BLaER1 (cell line): ENCODE data around the gene CRIP2.

Source experiments
- H3K27ac ChIP-seq: shearing (Covaris generic); formaldehyde crosslinking; 2 replicates; pipeline ENCODE4 v1.8.1; 2022
- H3K27me3 ChIP-seq: shearing (Covaris generic); formaldehyde crosslinking; 2 replicates; pipeline ENCODE4 v1.8.1; 2022
- H3K36me3 ChIP-seq: shearing (Covaris generic); formaldehyde crosslinking; 2 replicates; pipeline ENCODE4 v1.8.1; 2022
- H3K4me1 ChIP-seq: shearing (Covaris generic); formaldehyde crosslinking; 2 replicates; pipeline ENCODE4 v1.8.1; 2022
- H3K4me2 ChIP-seq: shearing (Covaris generic); formaldehyde crosslinking; 2 replicates; pipeline ENCODE4 v1.8.1; 2022
- H3K4me3 ChIP-seq: shearing (Covaris generic); formaldehyde crosslinking; 2 replicates; pipeline ENCODE4 v1.8.1; 2022
- H3K9ac ChIP-seq: shearing (Covaris generic); formaldehyde crosslinking; 2 replicates; pipeline ENCODE4 v1.8.1; 2022
- H3K9me3 ChIP-seq: shearing (Covaris generic); formaldehyde crosslinking; 2 replicates; pipeline ENCODE4 v1.8.1; 2022
- H4K20me1 ChIP-seq: shearing (Covaris generic); formaldehyde crosslinking; 2 replicates; pipeline ENCODE4 v1.8.1; 2022
- Cebpa-rat ChIP-seq: shearing (Covaris generic); IDR thresholded peaks from 2 replicates; pipeline ENCODE4 v1.8.1; 2022

Gene CRIP2

DNA sequence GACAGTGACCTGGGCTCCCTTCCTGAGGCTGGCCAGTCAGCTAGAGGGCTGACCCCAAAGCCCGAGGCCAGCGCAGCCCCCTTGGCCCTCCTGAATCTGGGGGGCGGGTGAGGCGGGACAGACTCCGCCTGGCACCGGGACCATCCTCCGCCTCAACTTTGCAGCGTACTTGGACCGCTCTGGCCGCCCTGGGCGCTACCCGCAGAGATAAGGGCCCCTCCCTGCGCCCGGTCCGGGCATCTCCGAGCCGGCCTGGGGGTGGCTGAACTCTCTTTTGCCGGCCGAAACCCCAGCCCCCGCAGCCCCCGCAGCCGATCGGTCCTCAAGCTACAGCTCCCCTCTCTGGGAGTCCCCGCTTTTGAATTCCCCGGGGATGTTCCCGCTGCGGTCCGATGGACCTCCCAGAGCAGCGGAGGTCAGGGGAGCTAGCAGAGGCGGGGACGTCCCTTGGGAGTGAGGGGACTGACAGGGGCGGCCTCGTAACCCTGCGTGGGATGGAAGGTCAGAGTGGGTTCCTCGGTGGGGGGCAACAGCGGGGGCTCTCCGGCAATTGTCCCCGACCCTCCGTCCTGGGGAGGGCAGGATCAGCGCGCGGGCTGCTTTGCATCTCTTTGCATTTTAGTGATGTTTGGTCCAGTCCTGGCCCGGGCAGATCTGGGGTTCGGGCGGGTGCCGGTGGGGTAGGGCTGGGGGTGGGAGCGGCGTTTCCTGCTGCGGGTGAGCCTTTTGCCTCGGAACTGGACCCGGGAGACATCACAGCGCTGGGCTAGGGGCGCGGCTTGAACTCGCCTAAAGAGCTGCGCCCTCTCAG lies 11.7 kb downstream of the CRIP2 start, which contains the start of gene CRIP1:
Gene CRIP1, plus strand, starts transcription at position 724 of the 811 bp plus-strand sequence. CDS start 374 bp downstream, outside the sequence.
- peak within 1 kb of the TSS; percentile 58 for H3K27ac ChIP-seq
- no peak for TF ChIP-seq Cebpa-rat
- peak within 1 kb of the TSS; percentile 99 for H3K4me2 ChIP-seq
- H3K27me3 ChIP-seq = peaks cover 40% of the 10 kb centered on the region
- H3K36me3 ChIP-seq = no peaks in the 10 kb centered on the region; the same call in 1 of the 2 replicates
- H3K4me1 ChIP-seq = peaks cover 81% of the 10 kb centered on the region
- H3K4me3 ChIP-seq = peak within 1 kb of the TSS; percentile 72
- H4K20me1 ChIP-seq = peaks cover 35% of the 10 kb centered on the region
- peak within 1 kb of the TSS; percentile 72 for H3K9ac ChIP-seq
- no peaks in the 10 kb centered on the region for H3K9me3 ChIP-seq

DNA sequence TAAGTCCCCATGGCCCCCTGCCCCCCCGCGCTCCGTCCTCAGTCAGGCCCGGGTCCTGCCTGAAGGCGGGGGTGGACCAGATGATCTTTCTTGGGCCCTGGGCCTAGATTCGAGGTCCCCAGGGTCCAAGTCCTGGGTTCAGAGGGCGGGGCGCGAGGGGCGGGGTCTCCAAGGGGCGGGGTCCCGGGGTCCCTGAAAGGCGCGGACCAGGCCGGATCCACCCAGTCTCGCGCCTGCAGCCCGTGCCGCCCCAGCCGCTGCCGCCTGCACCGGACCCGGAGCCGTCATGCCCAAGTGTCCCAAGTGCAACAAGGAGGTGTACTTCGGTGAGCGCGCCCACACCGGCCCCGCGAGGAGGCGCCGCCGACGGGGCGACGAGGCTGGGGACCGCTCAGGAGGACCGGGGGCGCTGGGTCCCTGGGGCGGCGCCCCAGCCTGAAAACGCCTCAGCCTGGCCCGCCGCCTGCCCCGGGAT lies 12.4 kb downstream of the CRIP2 start:
- peak overlapping the region; percentile 58 for H3K27ac ChIP-seq
- H3K9me3 ChIP-seq = no peaks in the 10 kb centered on the region
- H3K36me3 ChIP-seq = no peaks in the 10 kb centered on the region; the same call in 1 of the 2 replicates
- H3K4me1 ChIP-seq = peaks cover 80% of the 10 kb centered on the region
- no peak for TF ChIP-seq Cebpa-rat
- H3K4me3 ChIP-seq = peak overlapping the region; percentile 72
- peaks cover 40% of the 10 kb centered on the region for H3K27me3 ChIP-seq
- H3K9ac ChIP-seq = peak overlapping the region; percentile 72
- peak overlapping the region; percentile 99 for H3K4me2 ChIP-seq
- peaks cover 38% of the 10 kb centered on the region for H4K20me1 ChIP-seq

DNA sequence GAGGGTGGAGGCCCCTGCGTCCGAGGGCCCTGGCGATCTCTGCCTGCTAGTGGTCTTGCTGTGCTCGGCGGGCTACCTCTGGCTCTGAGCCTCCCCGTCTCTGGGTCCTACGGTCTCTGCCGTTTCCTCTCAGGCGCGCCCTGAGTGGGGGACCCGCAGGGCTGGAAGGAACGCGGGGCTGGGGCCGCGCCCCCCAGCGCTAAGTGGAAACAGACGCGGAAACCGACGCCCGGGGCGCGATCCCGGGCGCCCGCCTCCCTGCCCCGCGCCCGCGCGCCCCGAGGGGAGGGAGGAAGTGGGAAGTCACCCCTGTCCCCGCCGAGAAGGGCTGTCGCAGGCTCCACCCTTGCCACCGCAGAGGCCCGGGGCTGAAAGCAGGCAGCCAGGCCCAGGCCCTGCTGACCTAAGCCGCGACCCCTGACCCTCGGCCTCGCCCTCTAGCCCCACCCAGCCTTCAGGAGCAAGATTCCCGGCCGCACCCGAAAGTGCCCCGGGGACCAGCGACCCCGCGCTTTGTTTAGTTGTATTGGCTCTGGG lies 12.9 kb downstream of the CRIP2 start:
- Histone ChIP-seq H4K20me1 (peaks cover 38% of the 10 kb centered on the region), H3K4me1 (peaks cover 80% of the 10 kb centered on the region), H3K4me3 (peak overlapping the region; percentile 72), H3K4me2 (peak overlapping the region; percentile 99), H3K36me3 (peaks cover 2% of the 10 kb centered on the region), H3K9ac (peak overlapping the region; percentile 72), H3K27ac (peak overlapping the region; percentile 58), H3K27me3 (peaks cover 40% of the 10 kb centered on the region), H3K9me3 (no peaks in the 10 kb centered on the region)
- TF ChIP-seq Cebpa-rat = no peak

DNA sequence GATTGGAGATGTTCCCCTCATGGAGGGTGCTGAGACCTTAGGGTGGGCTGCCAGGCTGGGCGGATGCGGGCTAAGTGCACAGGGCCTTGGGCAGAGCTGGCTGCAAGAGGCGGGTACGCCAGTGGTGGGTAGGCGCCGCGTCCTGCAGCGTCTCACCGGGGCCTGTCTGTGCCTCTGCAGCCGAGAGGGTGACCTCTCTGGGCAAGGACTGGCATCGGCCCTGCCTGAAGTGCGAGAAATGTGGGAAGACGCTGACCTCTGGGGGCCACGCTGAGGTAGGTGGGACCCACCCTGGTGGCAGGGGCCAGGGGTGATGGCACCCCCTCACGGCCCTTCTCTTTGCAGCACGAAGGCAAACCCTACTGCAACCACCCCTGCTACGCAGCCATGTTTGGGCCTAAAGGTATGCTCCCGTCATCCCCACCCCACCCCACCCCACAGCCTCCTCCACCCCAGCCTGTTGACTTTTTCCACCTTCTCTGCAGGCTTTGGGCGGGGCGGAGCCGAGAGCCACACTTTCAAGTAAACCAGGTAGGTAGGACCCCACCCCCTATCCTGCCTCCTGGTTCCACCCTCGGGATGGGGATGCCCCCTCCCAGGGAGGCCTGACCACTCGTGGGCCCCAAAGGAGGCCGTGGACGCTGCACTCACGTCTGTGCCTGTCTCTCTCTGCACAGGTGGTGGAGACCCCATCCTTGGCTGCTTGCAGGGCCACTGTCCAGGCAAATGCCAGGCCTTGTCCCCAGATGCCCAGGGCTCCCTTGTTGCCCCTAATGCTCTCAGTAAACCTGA lies 13.6 kb downstream of the CRIP2 start:
- H3K36me3 ChIP-seq = peaks cover 8% of the 10 kb centered on the region
- H4K20me1 ChIP-seq = peaks cover 36% of the 10 kb centered on the region
- H3K4me1 ChIP-seq = peaks cover 76% of the 10 kb centered on the region
- TF ChIP-seq Cebpa-rat = no peak
- H3K9ac ChIP-seq = peak overlapping the region; percentile 72
- no peaks in the 10 kb centered on the region for H3K9me3 ChIP-seq
- peak overlapping the region; percentile 72 for H3K4me3 ChIP-seq
- H3K27ac ChIP-seq = peak overlapping the region; percentile 58; the same call in 1 of the 2 replicates
- peak overlapping the region; percentile 100 for H3K4me2 ChIP-seq
- peaks cover 40% of the 10 kb centered on the region for H3K27me3 ChIP-seq

DNA sequence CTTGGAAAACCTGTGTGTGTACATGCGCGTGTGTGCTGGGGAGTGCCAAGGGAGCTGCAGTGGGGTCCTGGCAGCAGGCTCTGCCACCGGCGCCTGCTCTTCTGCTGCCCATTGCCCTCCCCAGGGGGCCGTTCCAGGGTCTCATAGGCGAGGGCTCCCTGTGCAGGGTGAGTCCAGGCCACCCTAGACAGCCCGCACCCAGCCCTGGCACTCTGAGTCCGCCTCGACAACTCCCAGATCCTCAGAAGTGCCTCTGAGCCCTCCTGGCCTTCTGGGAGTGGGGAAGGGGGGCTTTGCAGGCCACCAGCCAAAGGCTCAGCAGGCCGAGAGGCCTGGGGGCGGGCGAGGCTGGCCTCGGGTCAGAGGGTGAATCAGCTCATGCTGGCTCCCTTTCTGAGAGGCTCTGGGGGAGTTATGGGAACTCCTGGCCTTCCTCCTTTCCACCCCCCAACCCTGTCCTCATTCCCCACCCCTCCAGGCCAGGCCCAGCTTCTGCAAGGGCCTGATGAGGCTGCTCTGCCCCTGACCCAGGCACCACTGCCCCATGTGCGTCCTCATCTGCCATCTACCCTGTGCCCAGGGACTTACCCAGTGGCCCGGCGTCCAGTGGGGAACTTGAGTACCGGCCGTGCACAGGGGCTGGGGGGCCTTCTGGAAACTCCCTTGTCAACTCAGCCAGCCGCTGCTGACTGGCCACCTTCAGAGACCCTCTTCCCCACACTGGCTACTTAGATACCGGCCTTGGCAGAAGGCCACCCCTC lies 14.3 kb downstream of the CRIP2 start:
- Histone ChIP-seq H3K27me3 (peaks cover 40% of the 10 kb centered on the region), H3K27ac (0 out of 2 replicates have a peak overlapping the region, but pooled peaks have one; percentile 6), H3K4me3 (peak overlapping the region; percentile 75), H3K9ac (0 out of 2 replicates have a peak overlapping the region, but pooled peaks have one; percentile 46), H3K4me1 (peaks cover 68% of the 10 kb centered on the region), H3K9me3 (no peaks in the 10 kb centered on the region), H4K20me1 (peaks cover 34% of the 10 kb centered on the region), H3K36me3 (peaks cover 13% of the 10 kb centered on the region), H3K4me2 (peak overlapping the region; percentile 100)
- no peak for TF ChIP-seq Cebpa-rat

DNA sequence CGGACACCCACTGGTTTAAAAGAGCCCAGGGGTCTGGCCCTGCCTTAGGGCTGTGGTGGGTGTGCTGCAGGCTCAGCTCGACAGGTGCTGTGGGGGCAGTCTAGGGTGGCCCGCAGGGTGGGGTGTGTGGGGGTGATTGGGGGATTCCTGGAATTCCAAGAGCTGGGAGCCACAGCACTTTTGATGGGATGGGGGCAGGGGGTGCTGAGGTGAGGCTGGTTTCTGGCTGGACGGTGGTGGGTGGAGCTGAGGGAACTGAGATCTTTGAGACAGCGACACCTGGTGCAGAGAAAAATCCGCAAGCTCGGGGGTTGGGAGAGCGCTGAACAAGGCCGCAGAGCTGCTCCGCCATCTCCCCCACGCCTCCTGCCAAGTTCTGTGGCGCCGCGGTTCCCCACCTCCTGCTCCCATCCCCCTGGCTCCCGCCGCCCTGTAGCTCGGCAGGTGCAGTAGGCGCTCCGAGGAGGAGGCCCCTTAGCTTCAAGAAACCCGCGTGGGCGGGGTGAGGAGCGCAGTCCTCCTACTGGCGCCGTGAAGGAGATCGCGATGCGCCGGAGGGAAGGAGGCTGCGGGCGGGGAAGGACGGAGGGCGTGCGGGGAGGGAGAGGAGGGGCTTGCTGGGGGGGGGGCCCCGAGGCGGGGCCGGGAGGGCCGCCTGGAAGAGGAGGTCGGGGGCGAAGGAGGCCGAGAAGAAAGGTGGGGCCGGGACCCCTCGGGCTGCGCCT lies 15.1 kb downstream of the CRIP2 start:
- Histone ChIP-seq H3K9ac (peak overlapping the region; percentile 82), H3K27me3 (peaks cover 40% of the 10 kb centered on the region)

DNA sequence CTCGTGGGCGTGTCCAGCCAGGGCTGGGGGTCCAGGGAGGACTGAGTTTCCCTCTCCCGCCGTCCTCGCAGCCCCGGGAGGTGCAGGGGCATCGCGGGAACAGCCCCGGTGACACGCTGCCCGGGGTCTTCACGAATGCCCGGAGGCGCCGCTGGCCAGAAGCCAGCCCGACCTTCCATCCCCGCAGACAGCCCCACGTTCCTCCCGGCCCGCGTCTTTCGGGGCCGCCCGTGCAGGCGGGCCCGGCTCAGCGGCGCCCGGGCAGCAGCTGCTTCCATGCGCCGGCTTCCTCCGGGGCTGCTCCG lies 15.6 kb downstream of the CRIP2 start:
- Histone ChIP-seq H3K9ac (peak overlapping the region; percentile 82), H3K27ac (peak overlapping the region; percentile 81)

More for the DNA sequence above, 15.1 kb downstream of the CRIP2 start:
- no peak for TF ChIP-seq Cebpa-rat
- Histone ChIP-seq H3K4me1 (peaks cover 60% of the 10 kb centered on the region), H3K9me3 (no peaks in the 10 kb centered on the region), H3K36me3 (peaks cover 20% of the 10 kb centered on the region), H3K4me2 (peak overlapping the region; percentile 100), H3K4me3 (peak overlapping the region; percentile 75), H4K20me1 (peaks cover 34% of the 10 kb centered on the region), H3K27ac (peak overlapping the region; percentile 81)

DNA sequence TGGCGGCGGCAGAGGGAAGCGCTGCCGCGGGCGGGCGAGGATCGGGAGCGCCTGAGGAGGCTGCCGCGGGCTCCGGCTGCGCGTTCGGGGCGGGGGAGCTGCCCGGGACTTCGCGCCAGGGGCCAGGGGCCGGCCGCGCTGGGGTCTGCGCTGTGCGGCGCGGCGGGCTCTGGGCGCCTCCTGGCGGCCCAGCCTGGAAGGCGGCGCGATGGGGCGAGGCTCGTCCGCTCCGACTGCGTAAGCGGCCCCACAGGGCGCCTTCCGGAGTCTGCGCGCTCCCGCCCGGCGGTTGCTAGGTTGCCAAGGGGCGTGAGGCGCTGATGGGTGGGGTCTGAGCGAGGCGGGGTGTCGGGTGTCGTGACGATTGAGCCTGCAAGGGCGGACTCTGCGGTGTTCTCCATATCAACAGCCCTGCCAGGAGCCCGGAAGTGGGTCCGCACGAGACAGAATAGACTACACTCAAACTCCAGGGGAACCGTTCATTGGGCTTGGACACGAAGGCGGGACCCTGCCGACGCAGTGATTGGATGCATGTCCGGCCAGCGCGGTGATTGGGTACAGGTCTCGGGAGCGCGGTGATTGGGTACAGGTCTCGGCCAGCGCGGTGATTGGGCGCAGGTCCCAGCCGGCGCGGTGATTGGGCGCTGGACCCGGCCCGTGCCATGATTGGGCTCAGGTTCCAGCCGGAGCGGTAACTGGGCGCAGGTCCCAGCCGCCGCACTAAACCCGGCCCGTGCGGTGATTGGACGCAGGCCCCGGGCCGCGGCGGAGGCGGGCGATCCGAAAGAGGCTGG lies 16.1 kb downstream of the CRIP2 start, which contains the start of gene TEDC1:
Gene TEDC1, plus strand, starts transcription at position 675 of the 794 bp plus-strand sequence. CDS start 130 bp downstream, outside the sequence.
- Histone ChIP-seq H3K27me3 (peaks cover 32% of the 10 kb centered on the region), H3K9ac (peak within 1 kb of the TSS; percentile 89), H3K9me3 (no peaks in the 10 kb centered on the region), H3K27ac (peak within 1 kb of the TSS; percentile 91), H4K20me1 (peaks cover 34% of the 10 kb centered on the region), H3K36me3 (peaks cover 28% of the 10 kb centered on the region), H3K4me3 (peak within 1 kb of the TSS; percentile 94), H3K4me2 (peak within 1 kb of the TSS; percentile 100), H3K4me1 (peaks cover 50% of the 10 kb centered on the region)
- no peak for TF ChIP-seq Cebpa-rat

More for the DNA sequence above, 15.6 kb downstream of the CRIP2 start:
- H3K4me1 ChIP-seq = peaks cover 55% of the 10 kb centered on the region
- H3K4me2 ChIP-seq = peak overlapping the region; percentile 100
- H3K36me3 ChIP-seq = peaks cover 23% of the 10 kb centered on the region
- no peaks in the 10 kb centered on the region for H3K9me3 ChIP-seq
- TF ChIP-seq Cebpa-rat = no peak
- H4K20me1 ChIP-seq = peaks cover 34% of the 10 kb centered on the region
- peak overlapping the region; percentile 75 for H3K4me3 ChIP-seq
- peaks cover 37% of the 10 kb centered on the region for H3K27me3 ChIP-seq
